Heart left ventricle (tissue), 16 donors: ENCODE measurements around the gene CCL20. TPM values are rescaled to one million over a fixed set of nuclear protein-coding genes. Genes with fewer than 3 reads are reported as not detected.
"Not testable (repeated sequence)": the region's sequence is repeated elsewhere in the genome, so short reads cannot be mapped to it uniquely, and the experiment has no call there.

ENCODE experiments used
- ATAC-seq, 4 donors: fragments of 200-7000 bp; cut with Tn5 transposase; one replicate each; pipeline ENCODE4 v1.9.1; 2020 to 2022; ENCODE audit warnings: moderate library complexity in 4 of 4, mild to moderate bottlenecking in 3 of 4, moderate number of reproducible peaks in 1 of 4
- DNase-seq, 5 donors: peaks; one replicate each; pipeline ENCODE4 v3.0.0-alpha.2; 2020
- H3K27ac ChIP-seq, 12 donors: fragments of 200-600 bp; sonication (generic) in 4 of 12; one replicate each; pipeline versions ENCODE4 v1.5.0 to v1.8.0; 2016 to 2022; ENCODE audit warnings: mild to moderate bottlenecking in 2 of 12
- H3K27me3 ChIP-seq, 9 donors: fragments of 200-600 bp; sonication (generic) in 2 of 9; one replicate each; pipeline versions ENCODE4 v1.5.1 to v1.8.0; 2016 to 2022; ENCODE audit warnings: mild to moderate bottlenecking in 3 of 9
- H3K36me3 ChIP-seq, 9 donors: fragments of 200-600 bp; sonication (generic) in 2 of 9; one replicate each; pipeline versions ENCODE4 v1.5.0 to v1.8.0; 2018 to 2022; ENCODE audit warnings: mild to moderate bottlenecking in 2 of 9
- H3K4me1 ChIP-seq, 12 donors: fragments of 200-600 bp; sonication (generic) in 4 of 12; one replicate each; pipeline versions ENCODE4 v1.5.0 to v1.8.0; 2016 to 2022; ENCODE audit warnings: mild to moderate bottlenecking in 3 of 12
- H3K4me3 ChIP-seq, 12 donors: fragments of 200-600 bp; sonication (generic) in 4 of 12; one replicate each; pipeline versions ENCODE4 v1.5.0 to v1.8.0; 2017 to 2022; ENCODE audit warnings: mild to moderate bottlenecking in 9 of 12, moderate library complexity in 4 of 12
- H3K9me3 ChIP-seq, 12 donors: fragments of 200-600 bp; sonication (generic) in 4 of 12; one replicate each; pipeline versions ENCODE4 v1.5.0 to v1.8.0; 2016 to 2022; ENCODE audit warnings: mild to moderate bottlenecking in 1 of 12
- CTCF ChIP-seq, 12 donors: fragments of 200-600 bp; sonication (generic) in 4 of 12; IDR thresholded peaks; one replicate each; pipeline versions ENCODE4 v1.5.0 to v1.8.0; 2018 to 2022; ENCODE audit warnings: antibody characterized with exemption in 12 of 12, mild to moderate bottlenecking in 5 of 12
- POLR2A ChIP-seq, 2 donors: fragments of 450-650 bp; IDR thresholded peaks; one replicate each; pipeline ENCODE4 v1.6.1; 2017; ENCODE audit warnings: antibody characterized with exemption in 2 of 2, mild to moderate bottlenecking in 2 of 2, moderate library complexity in 2 of 2
- WGBS, 4 donors: extraction: QIAGEN DNeasy Blood & Tissue Kit in 2 of 4; methylation state at CpG; one replicate each; pipeline versions ENCODE4 v1.1.5 to v1.1.7; 2013 to 2018; 5-methylcytosine and 5-hydroxymethylcytosine counted together
- intact Hi-C, 10 donors: fragments of 100-400 bp; cut with DNase I; formaldehyde crosslinking; loops; one replicate each; pipeline versions ENCODE4 v1.11.1 to v1.14.2; 2022
- polyA plus RNA-seq, 2 donors: library from polyadenylated mRNA; stranded (reverse); fragments of 200-250 nt; gene quantifications; one replicate each; pipeline ENCODE4 v1.2.3, GENCODE V29; 2013
- total RNA-seq, 9 donors: library from RNA; depleted of rRNA in 2 of 9; stranded (reverse); fragments of >200 nt in 2 of 9; fragmentation: NEBNext Ultra II Directional in 3 of 9; extraction: Animal tissue kit (Norgen Biotek cat#: 25700) in 3 of 9; gene quantifications; one replicate each; pipeline versions ENCODE4 v1.1.0 to v1.2.4, GENCODE V29; 2016 to 2023
- donor health status: ischemic (EF 13 %, LVEDD 7.1; RV severe dilation, severe dysfunction).
- donor health status: healthy with polysubstance abuse.
- donor health status: DM: no; HTN: yes; CAD: no.
- donor health status: DM: no; HTN: no; CAD: no.
- donor health status: ischemic (EF 25% LVEDD 6.9; RV normal size, moderate dysfunction).
- donor health status: ischemic (EF 25% LVEDD 5.7; RV mildly dilated, moderate dysfunction).
- donor health status: healthy.
- donor health status: DM: yes; HTN: yes; CAD: no.
- donor health status: ischemic (EF 35%, LVEDD 5.7; RV mildly dilated, moderate dysfunction).
- donor health status: nonischemic (EF 11% LVEDD 7.7; RV severe dilation, severe dysfunction).
- donor health status: DM: yes; HTN: yes; CAD: no.
- donor health status: PGD.
- donor health status: ischemic (EF 29% LVEDD 5.4; RV normal size, mild dysfunction).
- donor health status: nonischemic (EF 23%, LVEDD 6.1; RV moderate dilation, normal function).

Gene CCL20
- total and polyA plus RNA-seq, 11 donors = 0.48 to 1.1 TPM; not detected in 9

- Histone ChIP-seq H3K27me3 (no peaks in the 10 kb centered on the region), H3K4me3 (no peak overlapping the region), H3K4me1 (no peaks in the 10 kb centered on the region), H3K36me3 (no peaks in the 10 kb centered on the region), H3K9me3 (no peaks in the 10 kb centered on the region), H3K27ac (no peak overlapping the region)
- ATAC-seq (no peak), DNase-seq (no peak)
- intact Hi-C loops = no loop called here
- TF ChIP-seq CTCF (IDR thresholded peaks at IDR 0.05) (no peak), POLR2A (IDR thresholded peaks at IDR 0.05) (no peak)
- 71 to 83% (median 78%) methylated on average over 2 of the region's 2 CpGs for WGBS, 4 donors
These were observed 15.7 kb downstream of the CCL20 start for GRCh38 chr2:227829337-227829736.

GRCh38 chr2:227834423-227834822, 20.8 kb downstream of the CCL20 start:
- Histone ChIP-seq H3K9me3 (peaks cover 0 to 4% (median 0%) of the 10 kb centered on the region in 12 donors), H3K36me3 (no peaks in the 10 kb centered on the region), H3K4me1 (no peaks in the 10 kb centered on the region), H3K4me3 (no peak overlapping the region), H3K27ac (no peak overlapping the region), H3K27me3 (no peaks in the 10 kb centered on the region)
- intact Hi-C loops = no loop called here
- WGBS, 4 donors = 87 to 93% (median 90%) methylated on average over 10 of the region's 10 CpGs
- TF ChIP-seq POLR2A (IDR thresholded peaks at IDR 0.05) (no peak), CTCF (IDR thresholded peaks at IDR 0.05) (no peak)
- DNase-seq (no peak), ATAC-seq (no peak)

- WGBS, 4 donors = 80 to 89% (median 85%) methylated on average over 5 of the region's 5 CpGs
- intact Hi-C loops = no loop called here
These were observed 21.4 kb downstream of the CCL20 start for GRCh38 chr2:227834916-227835650.

GRCh38 chr2:227839339-227840129, 25.9 kb downstream of the CCL20 start:
- ATAC-seq, H3K27ac ChIP-seq, H3K36me3 ChIP-seq, H3K4me1 ChIP-seq, H3K4me3 ChIP-seq, H3K27me3 ChIP-seq, DNase-seq, intact Hi-C loops, H3K9me3 ChIP-seq: not testable (repeated sequence)
- 43 to 67% (median 57%) methylated on average over 5 to 7 of the region's 7 CpGs for WGBS, 4 donors

More at GRCh38 chr2:227834916-227835650, 21.4 kb downstream of the CCL20 start:
- no peak for TF ChIP-seq POLR2A (IDR thresholded peaks at IDR 0.05)
- no peak for TF ChIP-seq CTCF (IDR thresholded peaks at IDR 0.05)
- no peaks in the 10 kb centered on the region for H3K27me3 ChIP-seq
- peaks cover 0 to 4% (median 0%) of the 10 kb centered on the region in 12 donors for H3K9me3 ChIP-seq
- DNase-seq (no peak), ATAC-seq (no peak)
- H3K27ac ChIP-seq = no peak overlapping the region
- H3K4me1 ChIP-seq = no peaks in the 10 kb centered on the region
- H3K4me3 ChIP-seq = no peak overlapping the region
- no peaks in the 10 kb centered on the region for H3K36me3 ChIP-seq
